ENCODE results near the gene KIF2A. TPM values are rescaled to one million over a fixed set of nuclear protein-coding genes. Genes with fewer than 3 reads are reported as not detected.

The KIF2A gene
- total RNA-seq, 1 donor from 2014 or later, result 23.4 TPM

DNA sequence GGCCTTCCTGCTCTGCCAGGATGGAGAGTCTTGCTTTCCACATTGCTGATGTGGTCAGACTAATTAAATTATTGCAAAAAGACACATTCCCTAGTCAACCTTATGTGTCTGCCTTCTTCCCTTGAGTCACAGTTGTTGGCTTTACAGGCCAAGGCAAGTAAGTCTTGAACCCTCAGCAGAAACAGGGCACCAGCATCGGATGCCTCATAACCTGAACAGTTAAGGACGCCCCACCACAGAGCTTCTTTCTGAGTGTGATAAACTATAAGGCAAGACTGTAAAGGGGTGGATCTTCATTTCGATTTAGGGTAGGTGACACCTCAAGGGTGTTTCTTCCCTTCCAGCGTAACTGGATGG, 670 bp upstream of the KIF2A start:
- no peak for DNase-seq
- intact Hi-C loops (cut with DNase I), result no loop called here
- TF ChIP-seq CTCF (IDR thresholded peaks at IDR 0.05), result no peak

DNA sequence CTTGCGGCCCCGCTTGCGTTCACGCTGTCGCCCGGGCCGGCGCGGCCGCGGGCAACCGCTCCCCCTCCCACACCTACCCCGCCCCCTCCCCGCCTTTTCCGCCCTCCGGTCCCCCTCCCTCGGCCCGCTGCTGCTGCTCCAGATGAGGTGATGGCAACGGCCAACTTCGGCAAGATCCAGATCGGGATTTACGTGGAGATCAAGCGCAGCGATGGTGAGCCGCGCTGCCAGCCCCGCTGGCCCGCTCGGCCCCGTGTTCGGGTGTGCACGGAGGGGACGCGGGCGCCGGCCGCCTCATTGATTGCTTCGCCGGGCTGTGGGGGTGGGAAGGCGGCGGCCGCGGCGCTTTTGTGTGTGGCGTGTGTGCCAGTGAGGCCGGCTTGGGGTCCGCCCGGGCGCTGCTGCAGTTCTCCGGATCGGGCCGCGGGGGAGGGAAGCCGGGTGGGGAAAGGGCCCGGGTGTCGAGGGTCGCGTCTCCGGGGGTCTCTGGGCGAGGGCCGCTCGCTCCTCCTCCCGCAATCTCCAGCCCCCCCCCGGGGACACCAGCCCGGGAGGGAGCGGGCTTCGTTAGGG, 403 bp downstream of the KIF2A start:
- Histone ChIP-seq H3K4me3 (peak overlapping the region; percentile 94), H3K27me3 (no peaks in the 10 kb centered on the region), H3K36me3 (no peaks in the 10 kb centered on the region), H3K4me1 (peaks cover 11% of the 10 kb centered on the region), H3K9me3 (no peaks in the 10 kb centered on the region), H3K27ac (peak overlapping the region; percentile 85)
- ATAC-seq, result peak; percentile 52
- intact Hi-C loops (cut with DNase I), result no loop called here
- no peak for TF ChIP-seq CTCF (IDR thresholded peaks at IDR 0.05)
- DNase-seq, result peak; percentile 81

More for the DNA sequence above, 670 bp upstream of the KIF2A start:
- Histone ChIP-seq H3K27ac (peak overlapping the region; percentile 85), H3K36me3 (no peaks in the 10 kb centered on the region), H3K27me3 (no peaks in the 10 kb centered on the region), H3K4me3 (peak overlapping the region; percentile 94), H3K9me3 (no peaks in the 10 kb centered on the region), H3K4me1 (peaks cover 11% of the 10 kb centered on the region)
- no peak for ATAC-seq

- DNase-seq (no peak), ATAC-seq (peak; percentile 13)
- no peak for TF ChIP-seq CTCF (IDR thresholded peaks at IDR 0.05)
- intact Hi-C loops (cut with DNase I), result no loop called here
- Histone ChIP-seq H3K4me1 (peaks cover 11% of the 10 kb centered on the region), H3K27me3 (no peaks in the 10 kb centered on the region), H3K27ac (peak overlapping the region; percentile 85), H3K36me3 (no peaks in the 10 kb centered on the region), H3K4me3 (peak overlapping the region; percentile 94), H3K9me3 (no peaks in the 10 kb centered on the region)
Measured at GRCh38 chr5:62306896-62307689, 1.1 kb downstream of the KIF2A start.

- ATAC-seq, result no peak
Measured at GRCh38 chr5:62308439-62308838, 2.4 kb downstream of the KIF2A start.

GRCh38 chr5:62309107-62309506, 3.1 kb downstream of the KIF2A start:
- intact Hi-C loops (cut with DNase I), result no loop called here
- no peak for TF ChIP-seq CTCF (IDR thresholded peaks at IDR 0.05)
- ATAC-seq, result no peak
- Histone ChIP-seq H3K4me1 (peaks cover 11% of the 10 kb centered on the region), H3K36me3 (no peaks in the 10 kb centered on the region), H3K4me3 (no peak overlapping the region), H3K27ac (no peak overlapping the region), H3K27me3 (no peaks in the 10 kb centered on the region), H3K9me3 (no peaks in the 10 kb centered on the region)
- no peak for DNase-seq

More at GRCh38 chr5:62308439-62308838, 2.4 kb downstream of the KIF2A start:
- no peaks in the 10 kb centered on the region for H3K36me3 ChIP-seq
- no peak for DNase-seq
- H3K4me3 ChIP-seq, result no peak overlapping the region
- peaks cover 11% of the 10 kb centered on the region for H3K4me1 ChIP-seq
- no peak overlapping the region for H3K27ac ChIP-seq
- no peaks in the 10 kb centered on the region for H3K27me3 ChIP-seq
- TF ChIP-seq CTCF (IDR thresholded peaks at IDR 0.05), result no peak
- H3K9me3 ChIP-seq, result no peaks in the 10 kb centered on the region
- intact Hi-C loops (cut with DNase I), result no loop called here

All from upper lobe of right lung (tissue), 1 donor.